Activated T-cell treated with anti-CD3 and anti-CD28 coated beads, Interleukin-2, amount 50 U/mL, for 24 hours (primary cell): ENCODE measurements around the gene HMCN2.

Experiments
- DNase-seq: peaks from one replicate; pipeline ENCODE4 v3.0.0-alpha.2; 2020
- H3K27ac Mint-ChIP-seq: 2 replicates; pipeline ENCODE4 v1.8.0; 2020; ENCODE audit warnings: mild to moderate bottlenecking, mixed read lengths
- H3K27me3 Mint-ChIP-seq: 2 replicates; pipeline ENCODE4 v1.8.0; 2020; ENCODE audit warnings: mixed read lengths
- H3K36me3 Mint-ChIP-seq: 2 replicates; pipeline ENCODE4 v1.8.0; 2020; ENCODE audit warnings: low read depth, mixed read lengths
- H3K4me1 Mint-ChIP-seq: 2 replicates; pipeline ENCODE4 v1.8.0; 2020; ENCODE audit warnings: low read depth, mixed read lengths
- H3K4me3 Mint-ChIP-seq: 2 replicates; pipeline ENCODE4 v1.8.0; 2020; ENCODE audit warnings: mild to moderate bottlenecking, moderate library complexity, mixed read lengths
- H3K9me3 Mint-ChIP-seq: 2 replicates; pipeline ENCODE4 v1.8.0; 2020; ENCODE audit warnings: mixed read lengths

HMCN2 gene

DNA sequence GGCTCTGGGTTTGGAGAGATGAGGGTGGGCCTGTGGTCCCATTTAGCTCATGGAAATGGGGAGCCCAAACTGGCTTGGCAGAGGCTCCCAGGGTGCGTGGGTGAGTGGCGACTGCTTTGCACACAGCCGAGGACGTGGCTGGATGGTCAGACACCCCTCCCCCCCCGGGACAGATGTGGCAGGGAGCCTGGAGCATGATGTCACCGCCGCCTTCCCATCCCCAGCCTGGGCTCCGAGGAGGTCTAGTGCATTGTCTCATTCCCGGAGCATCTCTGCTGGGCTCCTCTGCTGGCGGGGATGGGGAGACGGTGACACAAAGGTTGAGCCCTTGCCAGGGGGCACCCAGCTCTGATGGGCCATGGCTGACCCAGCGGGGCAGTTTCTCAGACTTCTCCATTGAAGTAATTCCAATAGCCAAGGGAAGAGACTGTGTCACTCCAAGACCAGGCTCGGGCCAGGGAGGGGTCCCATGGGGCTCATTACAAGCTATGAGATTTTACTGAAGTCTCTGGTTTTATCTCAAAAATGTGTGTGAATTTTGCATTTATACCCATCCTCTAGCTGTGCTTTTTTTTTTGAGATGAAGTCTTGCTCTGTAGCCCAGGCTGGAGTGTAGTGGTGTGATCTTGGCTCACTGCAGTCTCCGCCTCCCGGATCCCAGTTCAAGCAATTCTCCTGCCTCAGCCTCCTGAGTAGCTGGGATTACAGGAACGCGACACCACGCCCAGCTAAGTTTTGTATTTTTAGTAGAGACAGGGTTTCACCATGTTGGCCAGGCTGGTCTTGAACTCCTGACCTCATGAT, 36.1 kb downstream of the HMCN2 start:
- no peaks in the 10 kb centered on the region for H3K36me3 Mint-ChIP-seq
- H3K4me1 Mint-ChIP-seq: no peaks in the 10 kb centered on the region
- H3K27me3 Mint-ChIP-seq: peaks cover 21% of the 10 kb centered on the region
- H3K4me3 Mint-ChIP-seq: no peak overlapping the region
- no peaks in the 10 kb centered on the region for H3K9me3 Mint-ChIP-seq
- DNase-seq: no peak
- H3K27ac Mint-ChIP-seq: no peak overlapping the region

DNA sequence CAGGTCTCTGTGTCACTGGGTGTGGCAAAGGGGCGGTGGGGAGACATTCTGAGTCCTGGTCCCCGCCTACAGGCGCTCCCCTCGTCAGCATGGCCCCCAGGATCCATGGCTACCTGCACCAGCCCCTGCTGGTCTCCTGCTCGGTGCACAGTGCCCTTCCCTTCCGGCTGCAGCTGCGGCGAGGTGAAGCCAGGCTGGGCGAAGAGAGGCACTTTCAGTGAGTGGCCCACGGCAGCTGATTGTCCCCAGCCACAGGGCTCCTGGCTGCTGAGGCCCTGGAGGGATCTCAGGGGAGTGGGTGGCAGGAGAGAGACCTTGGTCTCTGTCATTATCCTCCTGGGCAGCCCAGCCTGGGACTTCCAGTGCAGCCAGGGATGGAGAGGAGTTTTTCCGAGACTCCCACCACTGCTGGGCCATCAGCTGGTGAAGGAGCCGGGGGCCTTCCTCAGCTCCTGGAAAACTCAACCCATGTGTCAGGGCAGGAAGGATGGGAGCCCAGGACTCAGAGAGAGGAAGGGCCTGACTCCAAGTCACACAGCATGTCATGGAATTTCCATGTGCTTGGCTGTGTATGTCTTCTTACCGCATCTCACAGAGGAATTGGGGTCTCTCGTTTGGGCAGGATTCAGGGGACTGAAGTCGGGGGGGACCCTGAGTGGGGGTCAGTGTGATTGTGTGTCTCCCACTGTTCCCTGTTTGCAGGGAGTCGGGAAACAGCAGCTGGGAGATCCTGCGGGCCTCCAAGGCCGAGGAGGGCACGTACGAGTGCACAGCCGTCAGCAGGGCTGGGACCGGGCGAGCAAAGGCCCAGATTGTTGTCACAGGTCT, 37.4 kb downstream of the HMCN2 start:
- no peak overlapping the region for H3K27ac Mint-ChIP-seq
- no peaks in the 10 kb centered on the region for H3K4me1 Mint-ChIP-seq
- no peak for DNase-seq
- no peaks in the 10 kb centered on the region for H3K36me3 Mint-ChIP-seq
- no peaks in the 10 kb centered on the region for H3K9me3 Mint-ChIP-seq
- H3K4me3 Mint-ChIP-seq: no peak overlapping the region
- H3K27me3 Mint-ChIP-seq: peaks cover 16% of the 10 kb centered on the region

DNA sequence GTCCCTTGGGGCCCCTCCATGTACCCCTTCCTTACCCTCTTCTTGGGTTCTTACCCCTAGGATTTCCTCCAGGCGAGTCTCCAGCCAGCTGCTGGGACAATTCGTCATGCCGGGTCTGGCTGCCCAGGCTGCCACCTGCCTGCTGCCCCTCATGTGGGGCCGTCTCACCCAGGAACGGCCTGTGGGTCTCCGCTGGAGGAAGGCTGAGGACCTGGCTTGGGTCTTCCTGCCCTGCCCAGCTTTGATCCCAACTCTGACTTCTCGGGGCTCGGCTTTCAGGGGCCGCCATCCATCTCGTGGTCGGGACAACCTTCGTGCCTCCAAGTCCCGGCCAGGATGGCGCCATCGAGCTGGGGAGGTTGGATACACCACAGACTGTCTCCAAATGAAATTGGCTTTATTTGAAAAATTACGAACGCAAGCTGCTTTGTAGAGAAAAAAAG, 38.1 kb downstream of the HMCN2 start:
- H3K27ac Mint-ChIP-seq: no peak overlapping the region

DNA sequence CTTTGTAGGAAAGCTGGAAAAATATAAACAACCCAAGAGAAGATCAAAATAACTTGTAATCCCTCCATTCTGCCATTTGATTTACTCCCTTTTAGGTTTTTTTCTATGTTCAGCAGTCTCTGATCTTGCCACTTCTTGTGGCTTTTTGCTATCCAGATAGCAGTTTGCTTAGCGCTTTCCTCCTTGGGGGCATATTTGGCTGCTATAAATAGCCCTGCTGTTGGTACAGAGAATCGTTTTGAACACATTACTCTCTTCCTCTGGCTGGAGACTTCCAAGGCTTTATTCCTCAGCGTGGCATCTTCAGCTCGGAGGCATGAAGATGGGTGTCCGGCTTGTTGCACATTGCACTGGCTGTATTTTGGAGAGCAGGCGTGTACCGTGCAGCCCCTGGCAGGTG, 38.6 kb downstream of the HMCN2 start:
- Mint-ChIP-seq H3K4me1 (no peaks in the 10 kb centered on the region), H3K27me3 (peaks cover 16% of the 10 kb centered on the region), H3K4me3 (no peak overlapping the region), H3K36me3 (no peaks in the 10 kb centered on the region), H3K27ac (no peak overlapping the region), H3K9me3 (no peaks in the 10 kb centered on the region)
- no peak for DNase-seq

More for the DNA sequence above, 38.1 kb downstream of the HMCN2 start:
- H3K9me3 Mint-ChIP-seq: no peaks in the 10 kb centered on the region
- no peaks in the 10 kb centered on the region for H3K36me3 Mint-ChIP-seq
- no peak overlapping the region for H3K4me3 Mint-ChIP-seq
- DNase-seq: no peak
- H3K4me1 Mint-ChIP-seq: no peaks in the 10 kb centered on the region
- H3K27me3 Mint-ChIP-seq: peaks cover 16% of the 10 kb centered on the region

DNA sequence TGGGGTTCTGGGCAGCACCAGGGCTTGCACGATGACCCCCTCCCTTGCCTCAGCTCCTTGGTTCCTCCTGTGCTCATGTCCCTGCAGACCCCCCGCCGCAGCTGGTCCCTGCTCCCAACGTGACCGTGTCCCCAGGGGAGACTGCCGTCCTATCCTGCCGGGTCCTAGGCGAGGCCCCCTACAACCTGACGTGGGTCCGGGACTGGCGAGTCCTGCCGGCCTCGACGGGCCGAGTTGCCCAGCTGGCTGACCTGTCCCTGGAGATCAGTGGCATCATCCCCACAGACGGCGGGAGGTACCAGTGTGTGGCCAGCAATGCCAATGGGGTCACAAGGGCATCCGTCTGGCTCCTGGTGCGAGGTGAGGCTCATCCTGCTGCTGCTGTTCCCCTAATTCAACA, 39.1 kb downstream of the HMCN2 start:
- Mint-ChIP-seq H3K36me3 (no peaks in the 10 kb centered on the region), H3K9me3 (no peaks in the 10 kb centered on the region), H3K27ac (no peak overlapping the region), H3K4me1 (no peaks in the 10 kb centered on the region), H3K27me3 (peaks cover 16% of the 10 kb centered on the region), H3K4me3 (no peak overlapping the region)
- DNase-seq: no peak

DNA sequence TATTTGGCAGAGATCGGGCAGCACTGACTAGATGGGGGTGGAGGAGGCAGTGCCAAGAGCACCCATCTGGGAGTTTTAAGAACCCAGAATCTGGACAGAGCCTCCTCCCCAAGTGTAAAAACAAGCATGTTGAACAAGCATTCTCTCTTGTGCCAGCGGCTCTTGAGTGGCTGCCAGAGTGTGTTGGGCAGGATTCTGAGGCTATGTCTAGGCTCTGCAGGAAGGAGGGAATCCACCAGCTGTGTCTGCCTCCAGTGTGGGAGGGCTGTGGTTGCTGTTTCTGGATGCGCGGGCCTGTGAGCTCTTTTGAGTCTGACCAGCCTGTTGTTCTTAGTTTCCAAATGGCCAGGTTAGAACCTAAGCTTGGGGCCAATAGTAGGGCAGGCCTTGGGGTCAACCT, 39.8 kb downstream of the HMCN2 start:
- no peaks in the 10 kb centered on the region for H3K4me1 Mint-ChIP-seq
- H3K9me3 Mint-ChIP-seq: no peaks in the 10 kb centered on the region

DNA sequence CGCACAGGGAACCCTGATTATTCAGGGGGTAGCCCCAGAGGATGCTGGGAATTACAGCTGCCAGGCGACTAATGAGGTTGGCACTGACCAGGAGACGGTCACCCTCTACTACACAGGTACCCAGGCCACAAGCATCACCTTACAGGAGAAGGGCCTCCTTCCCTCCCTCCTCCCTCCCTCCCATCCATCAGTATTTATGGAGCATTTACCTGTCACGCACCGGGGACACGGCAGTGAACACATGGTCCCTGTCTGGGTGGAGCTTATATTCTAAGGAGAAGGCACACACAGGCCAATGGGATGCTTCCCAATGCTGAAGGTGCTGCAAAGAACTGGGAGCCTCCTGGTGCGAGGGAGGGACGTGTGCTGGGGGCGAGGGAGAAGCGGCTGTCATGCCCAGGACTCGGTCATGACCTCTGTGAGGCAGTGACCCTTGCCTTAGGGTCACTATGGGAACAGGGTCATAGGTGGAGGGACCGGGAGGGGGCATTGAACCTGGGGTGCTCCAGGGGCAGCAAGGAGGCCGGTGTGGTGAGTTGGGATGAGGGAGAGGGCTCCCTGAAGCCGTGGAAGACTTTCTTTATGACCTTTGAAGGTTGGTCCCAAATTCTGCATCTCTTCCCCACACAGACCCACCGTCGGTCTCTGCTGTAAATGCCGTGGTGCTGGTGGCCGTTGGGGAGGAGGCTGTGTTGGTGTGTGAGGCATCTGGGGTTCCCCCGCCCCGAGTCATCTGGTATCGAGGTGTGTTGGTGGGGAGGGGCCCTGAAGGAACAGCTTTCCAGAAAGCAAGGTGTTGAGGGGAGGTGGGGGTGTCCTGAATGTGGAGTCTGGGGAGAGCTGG, 41.5 kb downstream of the HMCN2 start:
- H3K27me3 Mint-ChIP-seq: peaks cover 12% of the 10 kb centered on the region
- H3K9me3 Mint-ChIP-seq: no peaks in the 10 kb centered on the region
- no peak overlapping the region for H3K27ac Mint-ChIP-seq
- no peaks in the 10 kb centered on the region for H3K36me3 Mint-ChIP-seq
- no peaks in the 10 kb centered on the region for H3K4me1 Mint-ChIP-seq
- no peak for DNase-seq
- no peak overlapping the region for H3K4me3 Mint-ChIP-seq

More for the DNA sequence above, 39.8 kb downstream of the HMCN2 start:
- Mint-ChIP-seq H3K4me3 (no peak overlapping the region), H3K27me3 (peaks cover 16% of the 10 kb centered on the region), H3K36me3 (no peaks in the 10 kb centered on the region), H3K27ac (no peak overlapping the region)
- DNase-seq: no peak

DNA sequence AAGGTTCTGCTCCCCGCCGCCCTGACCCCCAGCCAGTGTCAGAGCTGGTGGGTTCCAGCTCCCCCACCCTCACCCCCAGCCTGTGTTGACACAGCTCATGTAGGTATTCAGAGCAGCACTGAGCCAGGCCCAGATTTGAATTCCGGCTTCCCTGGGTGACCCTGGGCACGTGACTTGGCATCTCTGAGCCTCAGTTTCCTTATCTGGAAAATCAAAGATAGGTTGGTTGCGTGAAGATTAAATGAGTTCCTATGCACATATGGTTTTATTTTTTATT, 42.0 kb downstream of the HMCN2 start:
- no peak for DNase-seq
- H3K27ac Mint-ChIP-seq: no peak overlapping the region

DNA sequence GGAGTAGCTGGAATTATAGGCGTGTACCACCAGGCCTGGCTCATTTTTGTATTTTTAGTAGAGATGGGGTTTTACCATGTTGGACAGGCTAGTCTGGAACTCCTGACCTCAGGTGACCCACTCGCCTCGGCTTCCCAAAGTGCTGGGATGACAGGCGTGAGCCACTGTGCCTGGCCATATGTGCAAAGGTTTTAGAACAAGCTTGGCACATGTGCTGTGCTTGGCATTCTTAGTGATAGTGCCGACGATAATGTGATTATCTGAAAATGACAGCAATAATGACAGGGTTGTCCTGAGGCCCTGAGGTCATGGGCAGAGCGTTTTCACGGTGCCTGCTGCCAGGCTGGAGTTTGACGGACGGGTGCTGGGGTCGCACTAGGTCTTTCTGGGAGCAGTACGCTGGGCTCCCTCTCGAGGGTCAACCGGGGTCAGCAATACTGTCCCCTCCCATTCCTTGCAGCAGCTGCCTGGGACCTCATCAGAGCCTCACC, 42.6 kb downstream of the HMCN2 start:
- Mint-ChIP-seq H3K4me1 (no peaks in the 10 kb centered on the region), H3K27me3 (peaks cover 8% of the 10 kb centered on the region), H3K4me3 (no peak overlapping the region), H3K9me3 (no peaks in the 10 kb centered on the region), H3K27ac (no peak overlapping the region), H3K36me3 (no peaks in the 10 kb centered on the region)
- no peak for DNase-seq

More for the DNA sequence above, 42.0 kb downstream of the HMCN2 start:
- Mint-ChIP-seq H3K27me3 (peaks cover 12% of the 10 kb centered on the region), H3K9me3 (no peaks in the 10 kb centered on the region), H3K4me1 (no peaks in the 10 kb centered on the region), H3K36me3 (no peaks in the 10 kb centered on the region), H3K4me3 (no peak overlapping the region)

DNA sequence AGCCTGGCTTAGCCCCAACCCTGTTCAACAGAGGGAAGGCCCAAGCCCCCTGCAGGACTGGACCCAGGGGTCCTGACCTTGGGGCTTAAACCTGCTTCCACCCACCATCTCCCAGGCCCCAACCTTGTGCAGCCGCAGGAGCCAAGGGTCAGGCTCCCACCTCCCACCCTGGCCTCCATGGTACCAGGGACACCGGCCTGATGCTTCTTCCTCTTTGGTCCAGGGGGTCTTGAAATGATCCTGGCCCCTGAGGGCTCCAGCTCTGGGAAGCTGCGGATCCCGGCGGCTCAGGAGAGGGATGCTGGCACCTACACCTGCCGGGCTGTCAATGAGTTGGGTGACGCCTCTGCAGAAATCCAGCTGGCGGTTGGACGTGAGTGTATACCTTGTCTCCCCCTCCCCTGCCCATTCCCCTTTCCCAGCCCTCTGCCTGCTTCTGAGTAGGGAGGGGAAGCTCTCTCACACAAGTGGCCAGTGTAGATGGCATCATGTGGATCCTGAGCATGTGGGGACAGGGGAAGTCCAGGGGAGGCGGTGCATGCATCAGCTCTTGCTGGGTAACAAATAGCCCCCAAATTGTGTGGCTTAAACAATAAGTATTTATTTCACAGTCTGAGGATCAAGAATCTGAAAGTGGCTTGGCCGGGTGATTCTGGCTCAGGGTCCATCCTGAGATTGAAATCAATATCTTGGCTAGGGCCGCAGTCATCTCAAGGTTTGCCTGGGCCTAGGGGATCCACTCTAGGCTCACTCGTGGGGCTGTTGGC, 44.3 kb downstream of the HMCN2 start:
- Mint-ChIP-seq H3K36me3 (no peaks in the 10 kb centered on the region), H3K9me3 (no peaks in the 10 kb centered on the region), H3K27ac (no peak overlapping the region), H3K4me1 (no peaks in the 10 kb centered on the region), H3K4me3 (no peak overlapping the region), H3K27me3 (no peaks in the 10 kb centered on the region)
- DNase-seq: no peak

DNA sequence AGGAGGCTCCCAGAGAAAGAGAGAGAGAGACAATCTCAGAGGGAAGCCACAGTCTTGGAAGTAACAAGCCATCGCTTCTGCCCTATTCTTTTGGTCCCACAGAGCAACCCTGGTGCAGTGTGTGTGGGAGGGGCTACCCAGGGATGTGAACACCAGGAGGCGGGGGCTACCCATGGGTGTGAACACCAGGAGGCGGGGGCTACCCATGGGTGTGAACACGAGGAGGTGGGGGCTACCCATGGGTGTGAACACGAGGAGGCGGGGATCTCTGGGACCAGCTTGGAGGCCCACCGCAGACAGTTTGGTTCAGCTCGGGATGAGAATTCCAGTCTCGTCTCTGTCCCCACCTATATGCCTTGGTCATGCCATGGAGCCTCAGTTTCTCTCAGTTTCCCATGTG, 44.9 kb downstream of the HMCN2 start:
- no peaks in the 10 kb centered on the region for H3K9me3 Mint-ChIP-seq
- H3K36me3 Mint-ChIP-seq: no peaks in the 10 kb centered on the region
- H3K4me3 Mint-ChIP-seq: no peak overlapping the region
- H3K4me1 Mint-ChIP-seq: no peaks in the 10 kb centered on the region
- no peaks in the 10 kb centered on the region for H3K27me3 Mint-ChIP-seq
- no peak overlapping the region for H3K27ac Mint-ChIP-seq
- no peak for DNase-seq

DNA sequence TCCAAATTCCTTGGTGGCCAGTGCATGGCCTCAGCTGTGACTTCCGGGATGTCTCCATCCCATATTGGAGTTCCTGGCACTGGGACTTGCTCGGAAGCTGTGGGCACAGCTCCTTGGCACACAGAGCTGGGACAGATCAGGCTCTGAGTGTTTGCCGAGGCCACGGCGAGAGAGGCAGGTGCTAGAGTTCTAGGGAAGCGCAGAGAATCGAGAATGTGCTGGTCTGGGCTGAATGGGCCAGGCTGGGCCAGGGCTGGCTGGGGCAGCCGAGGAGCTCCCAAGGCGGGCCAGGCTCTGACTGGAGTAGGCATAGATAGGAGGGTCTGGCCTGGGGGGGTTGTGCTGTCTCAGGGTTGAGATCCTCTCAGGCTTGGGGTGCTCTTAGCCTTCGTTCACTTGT, 45.4 kb downstream of the HMCN2 start:
- no peak for DNase-seq
- H3K36me3 Mint-ChIP-seq: no peaks in the 10 kb centered on the region
- no peaks in the 10 kb centered on the region for H3K9me3 Mint-ChIP-seq
- no peaks in the 10 kb centered on the region for H3K27me3 Mint-ChIP-seq
- H3K4me1 Mint-ChIP-seq: no peaks in the 10 kb centered on the region
- no peak overlapping the region for H3K27ac Mint-ChIP-seq
- H3K4me3 Mint-ChIP-seq: no peak overlapping the region

DNA sequence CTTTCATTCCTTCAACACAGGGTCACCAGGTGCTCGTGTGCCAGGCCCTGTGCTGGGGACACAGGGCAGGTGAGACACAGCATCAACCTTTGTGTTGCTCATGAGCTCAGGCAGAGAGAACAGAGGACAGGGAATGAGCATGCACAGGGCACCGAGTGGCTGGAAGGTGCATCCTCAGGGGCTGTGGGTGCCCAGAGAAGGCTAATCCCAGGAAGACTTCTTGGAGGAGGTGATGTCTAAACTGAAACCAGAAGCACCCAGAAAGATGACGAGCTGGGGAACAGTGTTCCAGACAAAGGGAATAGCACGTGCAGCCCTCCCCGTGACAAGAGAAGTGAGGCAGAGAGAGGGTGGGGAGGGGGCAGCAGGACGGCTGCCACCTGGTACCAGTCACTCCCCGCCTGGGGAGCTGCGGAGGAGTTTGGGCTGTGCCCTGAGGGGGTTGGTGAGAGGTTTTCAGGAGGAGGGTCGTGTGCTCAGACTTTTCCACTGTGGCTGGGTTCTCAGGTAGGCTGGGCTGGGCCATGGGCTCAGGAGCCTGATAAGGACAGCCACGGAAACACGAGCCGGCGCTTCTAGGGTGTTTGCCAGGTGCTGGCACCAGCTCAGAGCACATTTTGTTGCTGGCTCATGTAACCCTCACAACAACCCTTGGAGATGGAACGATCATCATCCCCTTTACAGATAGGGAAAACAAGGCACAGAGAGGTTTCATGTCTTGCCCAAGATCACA, 46.0 kb downstream of the HMCN2 start:
- H3K4me3 Mint-ChIP-seq: no peak overlapping the region
- no peaks in the 10 kb centered on the region for H3K36me3 Mint-ChIP-seq
- no peak overlapping the region for H3K27ac Mint-ChIP-seq
- DNase-seq: no peak
- no peaks in the 10 kb centered on the region for H3K27me3 Mint-ChIP-seq
- H3K9me3 Mint-ChIP-seq: no peaks in the 10 kb centered on the region
- H3K4me1 Mint-ChIP-seq: no peaks in the 10 kb centered on the region
